ENCODE measurements around the gene S100P.

- TF ChIP-seq CTCF (IDR thresholded peaks at IDR 0.05 in 4 of 5, conservative IDR thresholded peaks at IDR 0.05 in 1 of 5): no peak
- no peak for TF ChIP-seq POLR2A (IDR thresholded peaks at IDR 0.05)
Measured at GRCh38 chr4:6668391-6668790, 25.3 kb upstream of the S100P start.

Measured in gastrocnemius medialis (tissue), 4 donors.